Sigmoid colon (tissue), 7 donors: ENCODE data around the gene MACROD2. TPM values are rescaled to one million over a fixed set of nuclear protein-coding genes. Genes with fewer than 3 reads are reported as not detected.

Experiments used
- DNase-seq: peaks from one replicate; pipeline ENCODE4 v3.0.0-alpha.2; 2019
- H3K27ac ChIP-seq, 4 donors: fragments of 200-600 bp; sonication (generic); one replicate each; pipeline ENCODE4 v1.5.1; 2016 to 2019; ENCODE audit warnings: mild to moderate bottlenecking in 1 of 4
- H3K27me3 ChIP-seq, 3 donors: fragments of 200-600 bp; sonication (generic); one replicate each; pipeline ENCODE4 v1.5.1; 2019; ENCODE audit warnings: mild to moderate bottlenecking in 1 of 3
- H3K36me3 ChIP-seq, 4 donors: fragments of 200-600 bp; sonication (generic); one replicate each; pipeline ENCODE4 v1.5.1; 2016 to 2019
- H3K4me1 ChIP-seq, 4 donors: fragments of 200-600 bp; sonication (generic); one replicate each; pipeline ENCODE4 v1.5.1; 2017 to 2019
- H3K4me3 ChIP-seq, 4 donors: fragments of 200-600 bp; sonication (generic); one replicate each; pipeline ENCODE4 v1.5.1; 2017 to 2019; ENCODE audit warnings: mild to moderate bottlenecking in 2 of 4, moderate library complexity in 1 of 4
- H3K9me3 ChIP-seq, 4 donors: fragments of 200-600 bp in 3 of 4; sonication (generic) in 3 of 4; one replicate each; pipeline versions ENCODE4 v1.5.1 to v1.6.1; 2013 to 2019
- EP300 ChIP-seq, 4 donors: sonication (generic); formaldehyde crosslinking; IDR thresholded peaks; one replicate each; pipeline ENCODE4 v1.6.1; 2017; ENCODE audit warnings: antibody characterized with exemption in 4 of 4
- POLR2A ChIP-seq, 2 donors: fragments of 450-650 bp; IDR thresholded peaks; one replicate each; pipeline ENCODE4 v1.6.1; 2016; ENCODE audit warnings: antibody characterized with exemption in 2 of 2, mild to moderate bottlenecking in 2 of 2, moderate library complexity in 2 of 2
- POLR2AphosphoS5 ChIP-seq, 4 donors: sonication (generic); formaldehyde crosslinking; IDR thresholded peaks; one replicate each; pipeline ENCODE4 v1.6.1; 2017; ENCODE audit warnings: antibody characterized with exemption in 4 of 4
- WGBS, 2 donors: extraction: QIAGEN DNeasy Blood & Tissue Kit; methylation state at CpG; one replicate each; pipeline ENCODE4 v1.1.7; 2013; 5-methylcytosine and 5-hydroxymethylcytosine counted together
- intact Hi-C: fragments of 100-400 bp; cut with DNase I; formaldehyde crosslinking; loops from one replicate; pipeline ENCODE4 v1.15.1; 2023
- polyA plus RNA-seq, 3 donors: library from polyadenylated mRNA; stranded (reverse); fragments of 200-250 nt; gene quantifications; one replicate each; pipeline ENCODE4 v1.2.3, GENCODE V29; 2013
- total RNA-seq, 4 donors: library from RNA; depleted of rRNA; stranded (reverse); fragments of >200 nt; gene quantifications; one replicate each; pipeline ENCODE4 v1.1.0, GENCODE V29; 2016
- TF ChIP-seq, protein P1 (sequence below), 4 experiments: fragments of 450-650 bp in 3 of 4; fragments of 200-600 bp in 1 of 4; IDR thresholded peaks; one replicate each; pipeline ENCODE4 v1.5.1; 2016 to 2019; ENCODE audit warnings: antibody characterized with exemption in 4 of 4, mild to moderate bottlenecking in 3 of 4, moderate library complexity in 2 of 4
- donor health status: healthy with polysubstance abuse.
- donor health status: Bipolar disorder and iron deficiency.
- donor health status: healthy.

Gene MACROD2
- total and polyA plus RNA-seq, 7 donors, result 1.2 to 22.4 (median 5.8) TPM

DNA sequence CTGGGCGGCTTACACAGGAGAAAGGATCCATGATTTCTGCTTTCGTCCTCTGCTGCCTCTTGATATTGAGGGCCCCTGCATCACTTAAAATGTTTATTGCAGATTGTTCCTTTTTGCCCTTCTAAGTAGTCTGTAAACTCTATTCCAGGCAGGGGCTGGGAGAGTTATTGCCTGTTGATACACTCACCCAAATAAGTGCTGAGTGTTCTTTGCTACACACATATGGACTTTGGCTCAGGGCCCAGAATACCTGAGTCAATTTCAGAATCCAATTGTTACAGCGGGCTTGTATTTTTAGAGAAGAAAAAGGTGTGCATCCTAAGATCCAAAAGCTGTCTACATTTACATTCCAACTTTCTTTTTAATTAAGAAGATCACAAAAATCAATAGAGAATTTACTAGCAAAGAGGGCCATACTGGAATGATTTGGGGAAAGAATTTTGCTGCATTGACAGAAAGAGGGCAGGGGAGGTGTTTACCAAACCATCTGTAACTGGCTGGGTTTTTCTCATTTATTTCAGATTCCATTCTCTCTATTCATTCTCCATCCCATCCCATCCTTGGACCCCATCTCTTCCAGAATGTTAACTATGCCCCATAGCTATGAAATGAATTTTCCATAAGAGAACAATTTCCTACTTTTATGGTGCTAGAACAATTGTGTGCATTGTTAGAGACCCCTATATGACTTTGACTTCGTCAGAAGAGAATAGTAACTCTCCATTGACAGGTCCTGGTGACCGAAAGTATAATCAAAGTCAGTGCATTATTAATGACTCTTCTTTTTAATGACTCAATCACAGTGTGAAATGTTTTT is 1302.0 kb downstream of the MACROD2 start:
- intact Hi-C loops, result no loop called here
- Histone ChIP-seq H3K27ac (no peak overlapping the region), H3K27me3 (no peaks in the 10 kb centered on the region), H3K36me3 (no peaks in the 10 kb centered on the region), H3K9me3 (no peaks in the 10 kb centered on the region), H3K4me3 (no peak overlapping the region), H3K4me1 (peaks cover 0 to 10% (median 3%) of the 10 kb centered on the region in 4 donors)
- TF ChIP-seq EP300 (IDR thresholded peaks at IDR 0.05) (no peak), POLR2AphosphoS5 (IDR thresholded peaks at IDR 0.05) (no peak), POLR2A (IDR thresholded peaks at IDR 0.05) (no peak)
- TF ChIP-seq, protein P1, sequence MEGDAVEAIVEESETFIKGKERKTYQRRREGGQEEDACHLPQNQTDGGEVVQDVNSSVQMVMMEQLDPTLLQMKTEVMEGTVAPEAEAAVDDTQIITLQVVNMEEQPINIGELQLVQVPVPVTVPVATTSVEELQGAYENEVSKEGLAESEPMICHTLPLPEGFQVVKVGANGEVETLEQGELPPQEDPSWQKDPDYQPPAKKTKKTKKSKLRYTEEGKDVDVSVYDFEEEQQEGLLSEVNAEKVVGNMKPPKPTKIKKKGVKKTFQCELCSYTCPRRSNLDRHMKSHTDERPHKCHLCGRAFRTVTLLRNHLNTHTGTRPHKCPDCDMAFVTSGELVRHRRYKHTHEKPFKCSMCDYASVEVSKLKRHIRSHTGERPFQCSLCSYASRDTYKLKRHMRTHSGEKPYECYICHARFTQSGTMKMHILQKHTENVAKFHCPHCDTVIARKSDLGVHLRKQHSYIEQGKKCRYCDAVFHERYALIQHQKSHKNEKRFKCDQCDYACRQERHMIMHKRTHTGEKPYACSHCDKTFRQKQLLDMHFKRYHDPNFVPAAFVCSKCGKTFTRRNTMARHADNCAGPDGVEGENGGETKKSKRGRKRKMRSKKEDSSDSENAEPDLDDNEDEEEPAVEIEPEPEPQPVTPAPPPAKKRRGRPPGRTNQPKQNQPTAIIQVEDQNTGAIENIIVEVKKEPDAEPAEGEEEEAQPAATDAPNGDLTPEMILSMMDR (IDR thresholded peaks at IDR 0.05), result no peak
- DNase-seq, result no peak
- WGBS, 2 donors, result 49 to 79% methylated on average over 5 of the region's 5 CpGs

DNA sequence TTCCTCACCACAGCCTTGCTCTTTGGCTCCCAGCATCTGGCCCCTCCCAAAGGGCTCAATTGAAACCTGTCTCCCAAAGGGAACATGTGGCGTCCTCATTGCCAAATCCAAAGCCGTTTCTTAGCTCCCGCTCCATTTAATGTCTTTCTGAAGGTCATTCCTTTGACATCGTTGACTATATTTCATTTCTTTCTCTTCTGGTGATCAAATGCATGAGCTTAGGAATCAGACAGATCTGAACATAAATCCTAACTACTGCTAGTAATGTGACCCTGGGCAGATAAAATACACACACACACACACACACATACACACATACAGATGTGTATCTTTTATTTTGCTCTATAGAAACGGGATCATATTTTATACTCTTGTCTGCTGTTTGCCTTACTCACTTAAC is 1306.8 kb downstream of the MACROD2 start:
- 88 to 91% methylated on average over 5 of the region's 5 CpGs for WGBS, 2 donors
- H3K27me3 ChIP-seq, result no peaks in the 10 kb centered on the region
- no peak overlapping the region for H3K4me3 ChIP-seq
- no peak overlapping the region for H3K27ac ChIP-seq
- no peak for DNase-seq
- H3K9me3 ChIP-seq, result no peaks in the 10 kb centered on the region
- TF ChIP-seq EP300 (IDR thresholded peaks at IDR 0.05) (no peak), POLR2A (IDR thresholded peaks at IDR 0.05) (no peak), POLR2AphosphoS5 (IDR thresholded peaks at IDR 0.05) (no peak)
- TF ChIP-seq, protein P1 (IDR thresholded peaks at IDR 0.05), result no peak
- intact Hi-C loops, result no loop called here
- no peaks in the 10 kb centered on the region for H3K36me3 ChIP-seq
- peaks cover 0 to 3% (median 1%) of the 10 kb centered on the region in 4 donors for H3K4me1 ChIP-seq

DNA sequence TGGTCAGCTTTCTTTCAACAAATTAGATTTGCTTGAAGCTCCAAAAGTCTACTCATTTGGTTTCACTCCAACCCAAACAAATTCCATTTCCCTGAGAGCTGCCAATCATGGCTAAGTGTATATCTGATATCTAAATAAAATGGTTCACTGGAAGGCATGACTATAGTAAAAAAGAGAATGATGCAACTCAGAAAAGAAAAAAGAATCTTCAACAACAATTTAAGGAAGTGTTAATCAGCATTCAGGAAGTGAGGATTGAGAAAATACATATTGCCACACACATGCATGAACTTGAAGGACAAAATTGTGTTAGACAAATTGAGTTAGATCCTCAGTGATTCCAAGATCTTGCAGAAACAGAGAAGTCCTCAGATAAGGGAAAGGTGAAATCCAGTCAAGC is 1315.0 kb downstream of the MACROD2 start:
- Histone ChIP-seq H3K27ac (no peak overlapping the region), H3K4me3 (no peak overlapping the region), H3K27me3 (no peaks in the 10 kb centered on the region), H3K9me3 (no peaks in the 10 kb centered on the region), H3K4me1 (no peaks in the 10 kb centered on the region), H3K36me3 (no peaks in the 10 kb centered on the region)
- intact Hi-C loops, result no loop called here
- no peak for DNase-seq
- TF ChIP-seq EP300 (IDR thresholded peaks at IDR 0.05), result no peak

DNA sequence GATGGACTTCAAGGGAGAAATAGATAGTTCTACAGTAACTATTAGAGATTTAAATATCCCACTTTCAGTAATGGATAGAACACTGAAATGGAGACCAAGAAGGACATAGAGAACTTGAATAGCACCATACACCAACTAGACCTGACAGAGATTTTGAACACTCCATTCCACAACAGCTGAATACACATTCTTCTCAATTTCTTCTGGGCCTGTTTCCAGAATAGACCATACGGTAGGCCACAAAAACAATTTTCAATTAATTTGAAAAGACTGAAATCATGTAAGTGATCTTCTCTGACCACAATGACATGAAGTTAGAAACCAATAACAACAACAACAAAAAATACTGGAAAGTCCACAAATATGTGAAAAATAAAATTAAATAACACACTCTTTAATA is 1321.2 kb downstream of the MACROD2 start:
- Histone ChIP-seq H3K27ac (no peak overlapping the region), H3K4me3 (no peak overlapping the region), H3K27me3 (no peaks in the 10 kb centered on the region), H3K36me3 (no peaks in the 10 kb centered on the region), H3K4me1 (peaks cover 0 to 8% (median 4%) of the 10 kb centered on the region in 4 donors), H3K9me3 (no peaks in the 10 kb centered on the region)
- intact Hi-C loops, result no loop called here
- 72 to 76% methylated on average over 1 of the region's 1 CpG for WGBS, 2 donors
- TF ChIP-seq EP300 (IDR thresholded peaks at IDR 0.05) (no peak), POLR2A (IDR thresholded peaks at IDR 0.05) (no peak), POLR2AphosphoS5 (IDR thresholded peaks at IDR 0.05) (no peak)
- TF ChIP-seq, protein P1 (IDR thresholded peaks at IDR 0.05), result no peak
- DNase-seq, result no peak

DNA sequence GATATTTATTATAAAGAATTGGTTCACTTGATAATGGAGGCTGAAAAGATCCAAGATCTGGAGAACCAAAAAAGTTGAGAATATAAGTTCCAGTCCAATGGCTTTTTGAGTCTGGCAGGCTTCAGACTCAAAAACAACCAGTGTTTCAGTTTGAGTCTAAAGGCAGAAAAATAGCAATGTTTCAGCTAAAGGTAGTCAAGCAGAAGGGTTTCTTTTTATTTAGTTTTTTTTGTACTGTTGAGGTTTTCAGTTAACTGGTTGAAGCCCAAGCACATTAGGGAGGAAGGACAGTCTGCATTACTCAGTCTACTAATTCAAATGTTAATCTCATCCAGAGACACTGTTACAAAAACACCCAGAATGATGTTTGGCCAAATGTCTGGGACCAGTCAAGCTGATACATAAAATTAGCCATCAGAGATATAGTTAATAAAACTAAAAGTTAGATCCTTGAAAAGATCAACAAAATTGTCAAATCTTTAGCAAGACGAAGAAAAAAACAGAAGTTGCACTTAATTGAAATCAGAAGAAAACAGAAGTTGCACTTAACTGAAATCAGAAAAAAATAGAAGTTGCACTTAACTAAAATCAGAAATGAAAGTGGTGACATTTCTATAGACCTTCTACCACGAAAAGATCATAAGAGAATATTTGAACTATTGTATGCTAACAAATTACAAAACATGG is 1322.4 kb downstream of the MACROD2 start:
- DNase-seq, result no peak
- TF ChIP-seq POLR2AphosphoS5 (IDR thresholded peaks at IDR 0.05), result no peak
- no peak for TF ChIP-seq POLR2A (IDR thresholded peaks at IDR 0.05)
- TF ChIP-seq, protein P1 (IDR thresholded peaks at IDR 0.05), result no peak
- no peak for TF ChIP-seq EP300 (IDR thresholded peaks at IDR 0.05)
- Histone ChIP-seq H3K4me1 (peaks cover 0 to 8% (median 4%) of the 10 kb centered on the region in 4 donors), H3K27me3 (no peaks in the 10 kb centered on the region), H3K9me3 (no peaks in the 10 kb centered on the region), H3K36me3 (no peaks in the 10 kb centered on the region), H3K27ac (no peak overlapping the region), H3K4me3 (no peak overlapping the region)
- WGBS, 2 donors, result 61 to 65% methylated on average over 2 of the region's 2 CpGs
- intact Hi-C loops, result no loop called here
